Right ventricle myocardium superior (tissue), 1 donor: Measurements from ENCODE around the gene GPR119. TPM values are rescaled to one million over a fixed set of nuclear protein-coding genes. Genes with fewer than 3 reads are reported as not detected.
"Not testable (repeated sequence)": the region's sequence is repeated elsewhere in the genome, so short reads cannot be mapped to it uniquely, and the experiment has no call there.

ENCODE experiments used
- ATAC-seq: fragments of 200-7000 bp; cut with Tn5 transposase; one replicate; pipeline ENCODE4 v1.9.1; 2020; ENCODE audit warnings: mild to moderate bottlenecking; ENCODE audit not compliant: poor library complexity
- DNase-seq: peaks from one replicate; pipeline ENCODE4 v3.0.0-alpha.2; 2020
- intact Hi-C: fragments of 100-400 bp; cut with DNase I; formaldehyde crosslinking; loops from one replicate; pipeline ENCODE4 v1.11.2; 2022
- total RNA-seq: library from RNA; stranded (reverse); fragmentation: NEBNext Ultra II Directional; extraction: Animal tissue kit (Norgen Biotek cat#: 25700); gene quantifications from one replicate; pipeline ENCODE4 v1.2.1, GENCODE V29; 2021
- donor health status: DM: no; HTN: yes; CAD: no; lungs with severe emphysema.

The GPR119 gene
- total RNA-seq, 1 donor from 2014 or later, result not detected

DNA sequence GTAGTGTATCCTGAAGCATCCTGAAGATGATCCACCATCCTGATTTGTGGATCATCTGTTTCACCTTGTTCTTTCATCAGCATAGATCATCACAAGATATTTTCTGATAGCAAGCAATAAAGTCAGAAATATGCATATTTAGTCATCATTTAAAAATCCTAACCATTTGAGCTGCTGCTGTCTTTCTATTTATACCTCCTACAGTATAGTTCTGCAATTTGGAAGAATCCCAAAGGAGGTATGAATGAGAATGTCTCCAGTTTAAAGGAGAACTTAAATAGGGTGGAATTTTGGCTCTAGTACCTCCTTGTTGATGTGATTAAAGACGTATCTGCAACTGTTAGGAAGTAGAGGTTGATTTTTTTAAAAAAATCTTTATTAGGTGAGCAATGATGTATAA, 38.2 kb downstream of the GPR119 start:
- no peak for ATAC-seq
- intact Hi-C loops, result no loop called here
- no peak for DNase-seq

DNA sequence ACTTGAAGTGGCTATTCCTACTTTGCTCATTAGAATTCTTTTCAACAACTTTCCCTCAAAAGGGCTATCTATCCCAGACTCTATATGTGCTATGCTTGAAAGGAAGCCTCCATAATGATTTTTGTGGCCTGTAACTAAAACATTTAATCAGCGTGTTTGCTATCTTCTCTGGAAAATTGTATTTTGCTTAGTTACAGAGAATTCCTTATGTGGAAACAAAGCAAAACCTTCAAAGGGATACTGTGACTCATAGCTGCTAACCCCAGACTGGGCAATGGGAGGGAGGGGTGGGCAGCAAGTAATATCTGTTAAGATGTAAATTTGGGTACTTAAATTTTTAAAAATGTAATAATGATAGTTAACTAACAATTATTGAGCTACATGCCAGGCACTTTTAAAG, 42.1 kb downstream of the GPR119 start:
- intact Hi-C loops, result no loop called here
- ATAC-seq (no peak), DNase-seq (no peak)

DNA sequence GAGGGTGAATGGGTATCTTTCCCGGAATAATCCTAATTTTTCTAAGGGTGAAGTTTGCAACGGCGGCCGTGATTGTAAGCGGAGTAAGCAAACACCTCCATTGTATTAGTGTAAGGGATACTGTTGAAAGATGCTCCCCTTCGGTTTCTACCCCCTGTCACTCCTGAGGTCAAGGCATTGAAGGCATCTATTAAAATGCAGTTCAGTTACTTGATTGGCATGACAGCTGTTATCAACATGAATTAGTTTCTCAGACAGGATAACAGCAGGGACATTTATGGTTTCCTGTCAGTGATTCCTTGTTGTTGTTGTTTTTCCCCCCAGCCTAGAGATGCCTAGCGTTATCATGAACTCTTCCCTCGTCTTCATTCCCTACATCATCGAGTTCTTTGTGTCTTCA, 45.2 kb downstream of the GPR119 start:
- intact Hi-C loops, result no loop called here
- DNase-seq (no peak), ATAC-seq (peak; percentile 18)

DNA sequence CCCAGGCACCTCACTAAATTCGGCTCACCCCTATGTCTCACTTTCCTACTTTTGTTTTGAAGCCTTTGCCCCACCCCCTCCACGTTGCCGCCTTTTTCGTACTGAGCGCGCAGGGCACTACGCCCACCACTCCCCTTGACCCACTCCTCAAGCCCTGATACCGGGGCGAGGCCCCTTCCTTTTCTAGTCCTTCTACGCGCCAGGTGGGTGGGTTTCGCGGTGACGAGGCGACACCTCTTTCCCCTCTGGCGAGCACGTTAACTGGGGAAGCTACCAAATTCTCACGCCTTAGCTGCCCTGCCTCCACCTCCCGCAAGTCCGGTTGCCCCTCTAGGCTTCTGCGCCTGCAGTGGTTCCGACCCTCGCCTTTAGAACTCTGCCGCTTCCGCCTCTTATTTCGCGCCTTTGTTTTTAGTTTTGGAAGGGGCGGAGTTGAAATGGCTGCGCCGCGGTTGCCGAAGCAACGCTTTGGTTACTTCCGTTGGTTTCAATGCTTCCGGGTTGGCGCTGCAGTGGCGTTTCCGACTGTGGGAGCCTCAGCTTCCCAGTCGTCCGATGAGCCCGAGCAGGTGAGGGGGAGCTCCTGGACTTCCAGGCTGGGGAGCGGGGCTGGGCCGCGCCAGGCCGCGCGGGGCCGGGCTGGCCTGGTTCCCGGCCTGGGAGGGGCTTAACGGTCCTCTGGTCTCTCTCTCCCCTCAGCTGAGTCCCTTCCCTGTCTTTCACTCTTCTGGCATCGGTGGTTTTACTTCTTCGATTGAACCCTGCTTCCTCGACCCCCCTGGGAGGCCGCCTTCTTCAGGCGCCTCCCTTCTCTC, 45.9 kb downstream of the GPR119 start, which contains the start of gene SLC25A14:
Gene SLC25A14 (plus strand): TSS at position 512 of the 815 bp plus-strand sequence. CDS start 360 bp downstream, outside the sequence.
- DNase-seq (peak; percentile 85), ATAC-seq (peak; percentile 96)
- intact Hi-C loops, result no loop called here

DNA sequence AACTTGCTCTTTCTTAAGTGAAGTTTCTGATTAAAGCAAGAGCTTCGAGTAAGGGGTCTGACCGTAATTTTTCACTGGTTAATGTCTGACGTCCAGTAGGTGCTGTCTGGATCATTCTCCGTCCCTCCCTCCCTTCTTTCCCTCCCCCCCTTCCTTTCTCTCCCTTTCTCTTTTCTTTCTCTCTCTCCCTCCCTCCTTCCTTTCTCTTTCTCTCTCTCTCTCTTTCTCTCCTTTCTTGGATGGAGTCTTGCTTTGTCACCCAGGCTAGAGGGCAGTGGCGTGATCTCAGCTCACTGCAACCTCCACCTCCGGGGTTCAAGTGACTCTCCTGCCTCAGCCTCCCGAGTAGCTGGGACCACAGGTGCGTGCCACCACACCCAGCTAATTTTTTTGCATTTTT, 46.6 kb downstream of the GPR119 start:
- ATAC-seq, intact Hi-C loops, DNase-seq: not testable (repeated sequence)

DNA sequence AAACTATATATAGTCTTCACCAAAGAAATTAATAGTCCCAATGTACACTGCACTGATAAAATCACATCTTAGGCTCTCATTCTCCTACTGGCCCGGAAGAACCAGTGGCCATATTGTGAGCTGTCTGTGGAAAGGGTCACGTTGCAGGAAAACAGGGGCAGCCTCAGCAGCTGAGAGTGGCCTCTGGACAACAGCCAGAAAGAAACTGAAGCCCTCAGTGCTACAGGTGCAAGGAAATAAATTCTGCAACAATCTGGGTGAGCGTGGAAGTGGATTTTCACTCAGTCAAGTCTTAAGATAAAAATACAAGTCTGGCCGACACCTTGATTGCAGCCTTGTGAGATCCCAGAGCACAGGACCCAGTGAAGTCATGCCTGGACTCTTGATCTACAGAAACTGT, 48.9 kb downstream of the GPR119 start:
- ATAC-seq (no peak), DNase-seq (no peak)
- intact Hi-C loops, result no loop called here

Other genes starting within 250 kb of the GPR119 start
- 142 TPM for gene AIFM1, start 219.8 kb downstream of the GPR119 start, total RNA-seq
- 0.24 TPM for gene RAB33A, start 213.7 kb downstream of the GPR119 start, total RNA-seq
- 1.0 TPM for gene ZNF280C, start 116.8 kb downstream of the GPR119 start, total RNA-seq
- 4.6 TPM for gene SLC25A14, start 45.8 kb downstream of the GPR119 start, total RNA-seq
- 10.9 TPM for gene RBMX2, start 16.3 kb upstream of the GPR119 start, total RNA-seq